Measurements from ENCODE around the gene RETREG3. TPM values are rescaled to one million over a fixed set of nuclear protein-coding genes. Genes with fewer than 3 reads are reported as not detected.

RETREG3 gene
- total and polyA plus RNA-seq, 2 of the 13 experiments (the other 11 are each of a cell fraction or from before 2014, with no cell fraction given) = 47.0 to 55.8 TPM

GRCh38 chr17:42579794-42580551, 29.2 kb downstream of the RETREG3 start (continued):
- TF ChIP-seq ZNF225 (CRISPR knock-in tag; IDR thresholded peaks at IDR 0.05) (no peak), GRHL1 (CRISPR knock-in tag; conservative IDR thresholded peaks at IDR 0.05) (no peak), ETV5 (CRISPR knock-in tag; IDR thresholded peaks at IDR 0.05; ENCODE audit: borderline replicate concordance) (no peak), KDM2A (CRISPR knock-in tag; IDR thresholded peaks at IDR 0.05; ENCODE audit: borderline replicate concordance, low read depth) (0 out of 2 replicates have a peak, but pooled peaks have one; percentile 24), ZNF652 (CRISPR knock-in tag; IDR thresholded peaks at IDR 0.05; ENCODE audit: borderline replicate concordance, low read depth) (peak; percentile 86)

GRCh38 chr17:42578282-42578869, 30.8 kb downstream of the RETREG3 start:
- Histone ChIP-seq H3K36me3 (replicated peaks in 1 of 2; ENCODE audit: control insufficient read depth in 1 of 2, insufficient read depth in 2 of 2, low read length in 2 of 2) (peaks cover 25 to 49% of the 10 kb centered on the region in 2 experiments), H3K9me3 (ENCODE audit: low read length) (no peaks in the 10 kb centered on the region), H3K9ac (ENCODE audit: insufficient read depth, low read depth, low read length) (peak overlapping the region; percentile 96), H3K4me2 (ENCODE audit: low read depth, low read length) (peak overlapping the region; percentile 99), H3K27me3 (ENCODE audit: control insufficient read depth in 1 of 2, insufficient read depth in 2 of 2, low read length in 2 of 2) (no peaks in the 10 kb centered on the region; a peak in 1 of 5 replicates), H4K20me1 (ENCODE audit: insufficient read depth, low read length) (no peaks in the 10 kb centered on the region), H3K4me1 (ENCODE audit: insufficient read depth, low read length) (peaks cover 33% of the 10 kb centered on the region), H3K79me2 (ENCODE audit: insufficient read depth, low read length) (peaks cover 23% of the 10 kb centered on the region), H3K27ac (ENCODE audit: extremely low read length, insufficient read depth, low read length) (peak overlapping the region; percentile 90), H3K4me3 (replicated peaks in 1 of 3; ENCODE audit: insufficient read depth in 1 of 3, low read depth in 2 of 3, low read length in 3 of 3) (peak overlapping the region; percentile 75 to 97 (median 87)), H2AFZ (ENCODE audit: low read length) (no peak overlapping the region)
- BruUV-seq (replicated peaks) = no TSS peak
- DNase-seq (ENCODE audit: low spot score) = peak; percentile 84
- ChIA-PET CTCF (ENCODE audit: low intra/inter-chr PET ratio, low total read pairs) (interaction anchor here (1.0 to 1.7 kb wide), 5 partner anchors 59 to 185 kb away, joined by 3 to 9 read pairs (median 4); partner anchors contain the start of gene CCR10), POLR2A (interaction anchor here (0.6 to 8.5 kb wide), 31 partner anchors 8 to 316 kb away, joined by 3 to 128 read pairs (median 5); partner anchors contain the start of genes BECN1, CNTD1, CNTNAP1 and COA3)
- WGBS (ENCODE audit: low lambda C conversion rate) = 1% methylated on average over 20 of the region's 20 CpGs
- peak; percentile 71 for ATAC-seq
- intact Hi-C loops (cut with micrococcal nuclease; ENCODE audit: unreplicated experiment) (loop anchor here (2.0 to 5.0 kb wide), 2 partner anchors 102 to 184 kb away; partner anchors contain the start of genes CCR10 and RAMP2), in situ Hi-C loops (cut with HindIII; ENCODE audit: extremely low pct_ligation_motif_present, low pct_unique_long_range_greater_than_20kb) (no loop called here)
- peak; percentile 68 for FAIRE-seq
- TF ChIP-seq ZNF564 (CRISPR knock-in tag; IDR thresholded peaks at IDR 0.05) (peak; percentile 66), YY1 (IDR thresholded peaks at IDR 0.05; ENCODE audit: insufficient read depth, insufficient replicate concordance, low read depth, low read length) (peak; percentile 25), ASH2L (IDR thresholded peaks at IDR 0.05; ENCODE audit: insufficient read length, low read depth, low read length) (peak; percentile 6), ZNF354B (CRISPR knock-in tag; IDR thresholded peaks at IDR 0.05) (peak; percentile 68; the same call in 1 of the 2 replicates), ZNF629 (CRISPR knock-in tag; conservative IDR thresholded peaks at IDR 0.05) (0 out of 2 replicates have a peak, but pooled peaks have one; percentile 5), STAG1 (CRISPR knock-in tag; IDR thresholded peaks at IDR 0.05) (peak; percentile 81), ZBTB7A (CRISPR knock-in tag; IDR thresholded peaks at IDR 0.05) (0 out of 2 replicates have a peak, but pooled peaks have one; percentile 0), TEAD3 (CRISPR knock-in tag; optimal IDR thresholded peaks at IDR 0.05; ENCODE audit: borderline replicate concordance) (peak; percentile 27), TARDBP (CRISPR knock-in tag; IDR thresholded peaks at IDR 0.05) (0 out of 2 replicates have a peak, but pooled peaks have one; percentile 20), SMC3 (IDR thresholded peaks at IDR 0.05; ENCODE audit: low read length) (peak; percentile 77), KLF9 (CRISPR knock-in tag; IDR thresholded peaks at IDR 0.05; ENCODE audit: low read depth) (0 out of 2 replicates have a peak, but pooled peaks have one; percentile 1), NAIF1 (CRISPR knock-in tag; IDR thresholded peaks at IDR 0.05; ENCODE audit: borderline replicate concordance) (peak; percentile 84; the same call in 1 of the 2 replicates)
- TF ChIP-seq, protein P1, sequence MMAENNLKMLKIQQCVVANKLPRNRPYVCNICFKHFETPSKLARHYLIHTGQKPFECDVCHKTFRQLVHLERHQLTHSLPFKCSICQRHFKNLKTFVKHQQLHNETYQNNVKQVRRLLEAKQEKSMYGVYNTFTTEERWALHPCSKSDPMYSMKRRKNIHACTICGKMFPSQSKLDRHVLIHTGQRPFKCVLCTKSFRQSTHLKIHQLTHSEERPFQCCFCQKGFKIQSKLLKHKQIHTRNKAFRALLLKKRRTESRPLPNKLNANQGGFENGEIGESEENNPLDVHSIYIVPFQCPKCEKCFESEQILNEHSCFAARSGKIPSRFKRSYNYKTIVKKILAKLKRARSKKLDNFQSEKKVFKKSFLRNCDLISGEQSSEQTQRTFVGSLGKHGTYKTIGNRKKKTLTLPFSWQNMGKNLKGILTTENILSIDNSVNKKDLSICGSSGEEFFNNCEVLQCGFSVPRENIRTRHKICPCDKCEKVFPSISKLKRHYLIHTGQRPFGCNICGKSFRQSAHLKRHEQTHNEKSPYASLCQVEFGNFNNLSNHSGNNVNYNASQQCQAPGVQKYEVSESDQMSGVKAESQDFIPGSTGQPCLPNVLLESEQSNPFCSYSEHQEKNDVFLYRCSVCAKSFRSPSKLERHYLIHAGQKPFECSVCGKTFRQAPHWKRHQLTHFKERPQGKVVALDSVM (CRISPR knock-in tag; IDR thresholded peaks at IDR 0.05) = peak; percentile 93

All from HepG2 (cell line).